ENCODE measurements around the gene SEPTIN8.

SEPTIN8 gene

DNA sequence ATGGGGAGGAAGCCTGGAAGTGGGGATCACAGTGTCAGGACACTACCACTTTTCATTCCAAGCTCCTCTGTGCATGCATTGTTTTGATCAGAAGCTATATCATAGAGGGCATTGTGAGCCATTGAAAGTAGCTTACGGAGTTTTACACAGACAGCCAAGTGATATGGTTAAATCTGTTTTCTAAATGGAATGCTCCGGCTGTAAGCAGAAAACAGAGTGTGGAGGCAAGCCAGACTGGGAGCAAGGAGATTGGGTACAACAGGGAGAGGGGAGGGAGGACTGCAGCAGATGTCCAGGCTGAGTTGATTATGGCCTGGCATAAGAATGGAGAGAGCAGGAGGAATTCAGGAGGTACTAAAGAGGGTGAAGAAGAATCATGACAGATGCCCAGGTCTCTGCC lies 20.6 kb upstream of the SEPTIN8 start:
- Histone ChIP-seq H3K27me3 (ENCODE audit: insufficient read depth, poor library complexity, severe bottlenecking) (no peaks in the 10 kb centered on the region), H3K4me3 (replicated peaks; ENCODE audit: insufficient read depth, low read length) (no peak overlapping the region), H3K27ac (replicated peaks) (no peak overlapping the region)
- DNase-seq (ENCODE audit: low read depth in 1 of 2, low spot score in 1 of 2): no peak
- TF ChIP-seq, protein P1, sequence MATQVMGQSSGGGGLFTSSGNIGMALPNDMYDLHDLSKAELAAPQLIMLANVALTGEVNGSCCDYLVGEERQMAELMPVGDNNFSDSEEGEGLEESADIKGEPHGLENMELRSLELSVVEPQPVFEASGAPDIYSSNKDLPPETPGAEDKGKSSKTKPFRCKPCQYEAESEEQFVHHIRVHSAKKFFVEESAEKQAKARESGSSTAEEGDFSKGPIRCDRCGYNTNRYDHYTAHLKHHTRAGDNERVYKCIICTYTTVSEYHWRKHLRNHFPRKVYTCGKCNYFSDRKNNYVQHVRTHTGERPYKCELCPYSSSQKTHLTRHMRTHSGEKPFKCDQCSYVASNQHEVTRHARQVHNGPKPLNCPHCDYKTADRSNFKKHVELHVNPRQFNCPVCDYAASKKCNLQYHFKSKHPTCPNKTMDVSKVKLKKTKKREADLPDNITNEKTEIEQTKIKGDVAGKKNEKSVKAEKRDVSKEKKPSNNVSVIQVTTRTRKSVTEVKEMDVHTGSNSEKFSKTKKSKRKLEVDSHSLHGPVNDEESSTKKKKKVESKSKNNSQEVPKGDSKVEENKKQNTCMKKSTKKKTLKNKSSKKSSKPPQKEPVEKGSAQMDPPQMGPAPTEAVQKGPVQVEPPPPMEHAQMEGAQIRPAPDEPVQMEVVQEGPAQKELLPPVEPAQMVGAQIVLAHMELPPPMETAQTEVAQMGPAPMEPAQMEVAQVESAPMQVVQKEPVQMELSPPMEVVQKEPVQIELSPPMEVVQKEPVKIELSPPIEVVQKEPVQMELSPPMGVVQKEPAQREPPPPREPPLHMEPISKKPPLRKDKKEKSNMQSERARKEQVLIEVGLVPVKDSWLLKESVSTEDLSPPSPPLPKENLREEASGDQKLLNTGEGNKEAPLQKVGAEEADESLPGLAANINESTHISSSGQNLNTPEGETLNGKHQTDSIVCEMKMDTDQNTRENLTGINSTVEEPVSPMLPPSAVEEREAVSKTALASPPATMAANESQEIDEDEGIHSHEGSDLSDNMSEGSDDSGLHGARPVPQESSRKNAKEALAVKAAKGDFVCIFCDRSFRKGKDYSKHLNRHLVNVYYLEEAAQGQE (IDR thresholded peaks at IDR 0.05; ENCODE audit: insufficient replicate concordance, low read depth): no peak
- TF ChIP-seq SPI1 (IDR thresholded peaks at IDR 0.05; ENCODE audit: borderline replicate concordance, low read depth) (no peak), POLR2AphosphoS5 (IDR thresholded peaks at IDR 0.05; ENCODE audit: low read depth) (no peak), GABPA (IDR thresholded peaks at IDR 0.05; ENCODE audit: low read depth) (no peak)
- TF ChIP-seq, protein P2, sequence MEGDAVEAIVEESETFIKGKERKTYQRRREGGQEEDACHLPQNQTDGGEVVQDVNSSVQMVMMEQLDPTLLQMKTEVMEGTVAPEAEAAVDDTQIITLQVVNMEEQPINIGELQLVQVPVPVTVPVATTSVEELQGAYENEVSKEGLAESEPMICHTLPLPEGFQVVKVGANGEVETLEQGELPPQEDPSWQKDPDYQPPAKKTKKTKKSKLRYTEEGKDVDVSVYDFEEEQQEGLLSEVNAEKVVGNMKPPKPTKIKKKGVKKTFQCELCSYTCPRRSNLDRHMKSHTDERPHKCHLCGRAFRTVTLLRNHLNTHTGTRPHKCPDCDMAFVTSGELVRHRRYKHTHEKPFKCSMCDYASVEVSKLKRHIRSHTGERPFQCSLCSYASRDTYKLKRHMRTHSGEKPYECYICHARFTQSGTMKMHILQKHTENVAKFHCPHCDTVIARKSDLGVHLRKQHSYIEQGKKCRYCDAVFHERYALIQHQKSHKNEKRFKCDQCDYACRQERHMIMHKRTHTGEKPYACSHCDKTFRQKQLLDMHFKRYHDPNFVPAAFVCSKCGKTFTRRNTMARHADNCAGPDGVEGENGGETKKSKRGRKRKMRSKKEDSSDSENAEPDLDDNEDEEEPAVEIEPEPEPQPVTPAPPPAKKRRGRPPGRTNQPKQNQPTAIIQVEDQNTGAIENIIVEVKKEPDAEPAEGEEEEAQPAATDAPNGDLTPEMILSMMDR (IDR thresholded peaks at IDR 0.05; ENCODE audit: insufficient read depth, low read length): no peak

DNA sequence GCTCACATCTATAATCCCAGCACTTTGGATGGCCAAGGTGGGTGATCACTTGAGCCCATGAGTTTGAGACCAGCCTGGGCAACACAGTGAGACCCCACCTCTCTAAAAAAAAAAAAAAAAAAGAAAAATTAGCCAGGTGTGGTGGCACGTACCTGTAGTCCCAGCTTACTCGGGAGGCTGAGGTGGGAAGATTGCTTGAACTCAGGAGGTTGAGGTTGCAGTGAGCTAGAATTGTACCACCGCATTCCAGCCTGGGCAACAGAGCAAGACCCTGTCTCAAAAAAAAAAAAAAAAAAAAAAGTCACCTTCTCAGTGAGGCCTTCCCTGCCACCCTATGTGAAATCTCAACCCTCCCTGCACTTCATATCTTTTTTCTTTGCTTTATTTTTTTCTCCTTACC lies 14.0 kb upstream of the SEPTIN8 start:
- Histone ChIP-seq H3K27ac (replicated peaks) (no peak overlapping the region), H3K4me3 (replicated peaks; ENCODE audit: insufficient read depth, low read length) (no peak overlapping the region), H3K27me3 (ENCODE audit: insufficient read depth, poor library complexity, severe bottlenecking) (no peaks in the 10 kb centered on the region)
- DNase-seq (ENCODE audit: low read depth in 1 of 2, low spot score in 1 of 2): no peak
- TF ChIP-seq GABPA (IDR thresholded peaks at IDR 0.05; ENCODE audit: low read depth): no peak
- TF ChIP-seq POLR2AphosphoS5 (IDR thresholded peaks at IDR 0.05; ENCODE audit: low read depth): no peak
- TF ChIP-seq, protein P1 (IDR thresholded peaks at IDR 0.05; ENCODE audit: insufficient replicate concordance, low read depth): no peak
- TF ChIP-seq SPI1 (IDR thresholded peaks at IDR 0.05; ENCODE audit: borderline replicate concordance, low read depth): no peak
- TF ChIP-seq, protein P2 (IDR thresholded peaks at IDR 0.05; ENCODE audit: insufficient read depth, low read length): no peak

DNA sequence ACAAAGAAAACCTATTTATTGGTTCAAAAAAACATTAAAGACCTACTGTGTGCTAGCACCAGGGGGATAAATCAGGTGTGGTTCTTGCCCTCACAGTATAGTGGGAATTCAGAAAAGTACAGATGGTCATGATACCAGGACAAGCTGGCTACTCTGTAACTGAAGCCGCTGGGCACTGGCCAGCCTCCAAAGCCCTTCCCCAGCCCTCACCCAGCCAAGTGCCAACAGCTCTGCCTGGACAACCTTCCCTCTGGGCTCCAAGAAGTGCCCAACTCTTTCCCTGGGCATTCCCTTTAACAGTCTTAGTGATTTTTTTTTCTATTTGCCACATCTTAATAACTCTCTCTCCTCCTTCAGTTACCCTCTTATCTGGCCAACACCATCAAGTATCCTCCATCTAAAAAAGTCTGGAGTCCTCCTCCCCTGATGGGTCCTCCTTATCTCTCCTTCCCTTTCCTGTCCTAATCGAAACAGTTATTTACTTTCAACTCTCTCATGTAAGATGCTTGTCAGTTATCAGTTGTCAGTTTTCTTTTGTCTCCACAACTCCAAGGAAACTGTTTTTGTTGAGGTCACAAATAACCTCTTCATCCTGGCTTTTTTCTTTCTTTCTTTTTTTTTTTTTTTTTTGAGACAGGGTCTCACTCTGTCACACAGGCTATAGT lies 13.3 kb upstream of the SEPTIN8 start:
- TF ChIP-seq POLR2AphosphoS5 (IDR thresholded peaks at IDR 0.05; ENCODE audit: low read depth): no peak
- no peak for TF ChIP-seq GABPA (IDR thresholded peaks at IDR 0.05; ENCODE audit: low read depth)
- TF ChIP-seq, protein P2 (IDR thresholded peaks at IDR 0.05; ENCODE audit: insufficient read depth, low read length): no peak
- TF ChIP-seq, protein P1 (IDR thresholded peaks at IDR 0.05; ENCODE audit: insufficient replicate concordance, low read depth): no peak
- no peak for TF ChIP-seq SPI1 (IDR thresholded peaks at IDR 0.05; ENCODE audit: borderline replicate concordance, low read depth)
- Histone ChIP-seq H3K27ac (replicated peaks) (no peak overlapping the region), H3K4me3 (replicated peaks; ENCODE audit: insufficient read depth, low read length) (no peak overlapping the region), H3K27me3 (ENCODE audit: insufficient read depth, poor library complexity, severe bottlenecking) (no peaks in the 10 kb centered on the region)
- DNase-seq (ENCODE audit: low read depth in 1 of 2, low spot score in 1 of 2): no peak
